ENCODE data around the gene PGLYRP4. TPM values are rescaled to one million over a fixed set of nuclear protein-coding genes. Genes with fewer than 3 reads are reported as not detected.

The PGLYRP4 gene
- total and polyA plus RNA-seq, 2 donors from 2014 or later, result not detected

GRCh38 chr1:153292740-153293479, 55.7 kb downstream of the PGLYRP4 start:
- no peaks in the 10 kb centered on the region for H3K4me1 ChIP-seq (ENCODE audit: control insufficient read depth in 2 of 3, insufficient read depth in 2 of 3, low read depth in 1 of 3, low read length in 3 of 3)
- H3K9ac ChIP-seq (ENCODE audit: low read length in 3 of 3), result no peak overlapping the region
- no peak for TF ChIP-seq CTCF (IDR thresholded peaks at IDR 0.05; ENCODE audit: borderline replicate concordance, extremely low read depth, insufficient read depth)
- H3K4me3 ChIP-seq (ENCODE audit: low read length in 3 of 3), result no peak overlapping the region
- no peaks in the 10 kb centered on the region for H3K36me3 ChIP-seq (ENCODE audit: control insufficient read depth in 2 of 3, insufficient read depth in 3 of 3, low read length in 3 of 3)
- no peak overlapping the region for H3K27ac ChIP-seq (ENCODE audit: low read depth in 2 of 2, low read length in 2 of 2)
- intact Hi-C loops (cut with DNase I), result no loop called here
- no peak for DNase-seq
- H3K9me3 ChIP-seq (ENCODE audit: control insufficient read depth in 2 of 3, insufficient read depth in 1 of 3, low read length in 3 of 3), result no peaks in the 10 kb centered on the region
- no peak for FAIRE-seq
- no peaks in the 10 kb centered on the region for H3K27me3 ChIP-seq (ENCODE audit: control insufficient read depth, insufficient read depth, low read length)

GRCh38 chr1:153292185-153292584, 56.5 kb downstream of the PGLYRP4 start:
- TF ChIP-seq CTCF (IDR thresholded peaks at IDR 0.05; ENCODE audit: borderline replicate concordance, extremely low read depth, insufficient read depth), result no peak
- Histone ChIP-seq H3K36me3 (ENCODE audit: control insufficient read depth in 2 of 3, insufficient read depth in 3 of 3, low read length in 3 of 3) (no peaks in the 10 kb centered on the region), H3K4me3 (ENCODE audit: low read length in 3 of 3) (no peak overlapping the region), H3K9me3 (ENCODE audit: control insufficient read depth in 2 of 3, insufficient read depth in 1 of 3, low read length in 3 of 3) (no peaks in the 10 kb centered on the region), H3K4me1 (ENCODE audit: control insufficient read depth in 2 of 3, insufficient read depth in 2 of 3, low read depth in 1 of 3, low read length in 3 of 3) (no peaks in the 10 kb centered on the region), H3K9ac (ENCODE audit: low read length in 3 of 3) (no peak overlapping the region), H3K27me3 (ENCODE audit: control insufficient read depth, insufficient read depth, low read length) (no peaks in the 10 kb centered on the region), H3K27ac (ENCODE audit: low read depth in 2 of 2, low read length in 2 of 2) (no peak overlapping the region)
- no peak for DNase-seq
- FAIRE-seq, result no peak
- intact Hi-C loops (cut with DNase I), result no loop called here

- H3K27me3 ChIP-seq (ENCODE audit: control insufficient read depth, insufficient read depth, low read length), result no peaks in the 10 kb centered on the region
- no peaks in the 10 kb centered on the region for H3K36me3 ChIP-seq (ENCODE audit: control insufficient read depth in 2 of 3, insufficient read depth in 3 of 3, low read length in 3 of 3)
- no peak overlapping the region for H3K4me3 ChIP-seq (ENCODE audit: low read length in 3 of 3)
- TF ChIP-seq CTCF (IDR thresholded peaks at IDR 0.05; ENCODE audit: borderline replicate concordance, extremely low read depth, insufficient read depth), result no peak
- no peak overlapping the region for H3K9ac ChIP-seq (ENCODE audit: low read length in 3 of 3)
- FAIRE-seq (no peak), DNase-seq (no peak)
- intact Hi-C loops (cut with DNase I), result no loop called here
- H3K4me1 ChIP-seq (ENCODE audit: control insufficient read depth in 2 of 3, insufficient read depth in 2 of 3, low read depth in 1 of 3, low read length in 3 of 3), result no peaks in the 10 kb centered on the region
- no peak overlapping the region for H3K27ac ChIP-seq (ENCODE audit: low read depth in 2 of 2, low read length in 2 of 2)
- no peaks in the 10 kb centered on the region for H3K9me3 ChIP-seq (ENCODE audit: control insufficient read depth in 2 of 3, insufficient read depth in 1 of 3, low read length in 3 of 3)
These were observed 57.1 kb downstream of the PGLYRP4 start for GRCh38 chr1:153291514-153291913.

All from kidney (tissue), 14 donors.